ENCODE results near the gene MSLN. TPM values are rescaled to one million over a fixed set of nuclear protein-coding genes. Genes with fewer than 3 reads are reported as not detected.
A peak's percentile ranks its signal among the peaks of the same experiment; 100 is the strongest.

The MSLN gene
- total RNA-seq, 1 donor from 2014 or later = 4.6 TPM

DNA sequence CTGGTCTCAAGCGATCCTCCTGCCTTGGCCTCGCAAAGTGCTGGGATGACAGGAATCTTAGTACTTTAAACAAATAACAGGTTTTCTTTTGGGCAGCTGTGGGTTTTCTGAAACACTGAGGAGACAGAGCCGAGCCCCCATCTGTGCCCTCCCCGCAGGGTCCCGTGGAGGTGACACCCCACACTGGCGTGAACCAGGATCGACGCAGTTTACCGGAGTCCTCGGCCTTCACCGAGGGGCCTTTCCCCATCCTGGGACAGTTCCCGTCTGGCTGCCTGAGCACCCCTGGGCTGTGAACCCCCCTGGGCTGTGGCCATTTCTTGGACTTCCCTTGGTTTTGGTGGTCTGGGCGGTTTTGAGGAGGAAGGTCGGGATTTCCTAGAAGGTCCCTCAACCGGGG, 55.3 kb downstream of the MSLN start:
- ATAC-seq (no peak), DNase-seq (no peak)
- intact Hi-C loops (cut with micrococcal nuclease) = no loop called here

DNA sequence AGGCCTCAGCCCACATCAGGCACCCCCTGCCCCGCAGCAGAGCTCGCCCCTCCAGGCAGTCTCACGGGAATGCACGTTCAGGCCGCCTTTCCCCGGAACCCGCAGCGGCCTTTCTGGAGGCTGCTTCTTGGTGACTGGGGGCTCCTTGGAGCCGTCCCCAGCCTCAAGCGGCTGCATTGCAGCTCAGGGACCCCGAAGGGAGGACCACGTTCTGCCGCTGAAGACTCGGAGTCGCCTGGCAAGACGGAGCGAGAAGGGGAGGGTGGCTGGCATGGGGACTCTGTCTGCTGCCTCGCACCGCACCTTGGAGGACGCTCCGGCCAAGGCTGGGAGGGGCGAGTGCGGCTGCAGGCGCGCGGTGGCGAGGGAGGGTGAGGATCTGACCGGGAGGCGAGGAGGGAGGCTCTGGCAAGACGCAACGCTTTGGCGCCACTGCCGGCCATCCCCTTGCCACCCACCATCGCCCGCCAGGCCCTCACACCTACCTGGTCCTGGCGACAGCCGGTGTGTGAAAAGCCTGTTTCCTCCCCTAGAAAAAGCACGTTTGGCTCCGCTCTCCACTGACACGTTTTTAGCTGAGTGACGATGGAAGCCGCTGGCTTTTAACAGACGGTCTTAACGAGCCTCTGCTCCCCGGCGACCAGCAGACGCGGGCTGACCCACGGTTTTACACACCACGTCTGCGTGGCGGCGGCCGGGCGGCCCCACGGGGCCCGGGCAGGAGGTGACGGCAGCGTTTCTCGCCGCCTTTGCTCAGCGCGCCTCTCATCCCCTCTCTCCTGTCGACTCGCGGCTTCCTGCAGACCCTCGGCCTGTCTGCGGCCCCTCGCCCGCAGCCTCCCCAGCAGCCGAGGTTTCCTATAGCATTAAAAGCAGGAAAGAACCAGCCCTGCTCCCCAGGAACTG, 56.7 kb downstream of the MSLN start:
- intact Hi-C loops (cut with micrococcal nuclease) = no loop called here
- peak; percentile 29 for DNase-seq
- no peak for ATAC-seq

DNA sequence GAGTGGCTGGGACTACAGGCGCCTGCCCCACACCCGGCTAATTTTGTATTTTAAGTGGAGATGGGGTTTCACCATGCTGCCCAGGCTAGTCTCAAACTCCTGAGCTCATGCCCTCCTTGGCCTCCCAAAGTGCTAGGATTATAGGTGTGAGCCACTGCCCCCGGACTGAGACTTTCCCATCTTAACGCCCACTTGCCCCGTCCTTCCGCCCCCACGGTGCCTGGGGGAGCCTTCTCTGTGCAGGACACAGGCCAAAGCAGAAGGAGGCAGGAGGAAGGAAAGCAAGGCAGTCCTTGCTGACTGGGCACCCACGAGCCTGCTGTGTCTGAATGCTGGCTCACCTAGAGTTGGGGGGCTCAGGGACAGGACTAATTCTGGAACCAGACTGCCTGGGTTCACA, 57.6 kb downstream of the MSLN start:
- DNase-seq (no peak), ATAC-seq (no peak)
- intact Hi-C loops (cut with micrococcal nuclease) = no loop called here

Small RNA genes within 50 kb of the gene (microRNA-seq; reads per million reads assigned to microRNA genes)
- gene MIR662 (ENCODE audit: borderline number of aligned reads) = not detected

Other genes starting within 250 kb of the MSLN start
- 17.8 TPM for gene CAPN15, start 233.0 kb upstream of the MSLN start, total RNA-seq
- not detected for gene PRR35, start 200.3 kb upstream of the MSLN start, total RNA-seq
- 0.52 TPM for gene NHLRC4, start 193.7 kb upstream of the MSLN start, total RNA-seq
- 16.9 TPM for gene PIGQ, start 190.8 kb upstream of the MSLN start, total RNA-seq
- gene RAB40C, start 170.7 kb upstream of the MSLN start, total RNA-seq = 11.4 TPM
- gene WFIKKN1, start 129.7 kb upstream of the MSLN start, total RNA-seq = 0.10 TPM
- gene METTL26, start 124.4 kb upstream of the MSLN start, total RNA-seq = 62.2 TPM
- 187 TPM for gene MCRIP2, start 118.9 kb upstream of the MSLN start, total RNA-seq
- 10.9 TPM for gene WDR90, start 111.4 kb upstream of the MSLN start, total RNA-seq
- gene RHOT2, start 92.6 kb upstream of the MSLN start, total RNA-seq = 88.8 TPM
- 1.9 TPM for gene RHBDL1, start 85.1 kb upstream of the MSLN start, total RNA-seq
- gene STUB1, start 80.3 kb upstream of the MSLN start, total RNA-seq = 144 TPM
- 49.0 TPM for gene JMJD8, start 76.4 kb upstream of the MSLN start, total RNA-seq
- 8.3 TPM for gene WDR24, start 70.3 kb upstream of the MSLN start, total RNA-seq
- gene FBXL16, start 54.9 kb upstream of the MSLN start, total RNA-seq = 0.99 TPM
- 57.9 TPM for gene METRN, start 45.6 kb upstream of the MSLN start, total RNA-seq
- gene ANTKMT, start 39.6 kb upstream of the MSLN start, total RNA-seq = 31.2 TPM
- 0.50 TPM for gene CCDC78, start 34.3 kb upstream of the MSLN start, total RNA-seq
- gene HAGHL, start 33.6 kb upstream of the MSLN start, total RNA-seq = 13.6 TPM
- 34.5 TPM for gene CIAO3, start 19.7 kb upstream of the MSLN start, total RNA-seq
- gene RPUSD1, start 27.6 kb downstream of the MSLN start, total RNA-seq = 8.7 TPM
- 6.6 TPM for gene CHTF18, start 27.9 kb downstream of the MSLN start, total RNA-seq
- gene GNG13, start 40.0 kb downstream of the MSLN start, total RNA-seq = not detected
- 6.0 TPM for gene LMF1, start 210.2 kb downstream of the MSLN start, total RNA-seq
- 0.47 TPM for gene SOX8, start 221.0 kb downstream of the MSLN start, total RNA-seq